K562 (cell line): ENCODE data around the gene DHRS11. TPM values are rescaled to one million over a fixed set of nuclear protein-coding genes. Genes with fewer than 3 reads are reported as not detected.

Source experiments
- ATAC-seq: fragments of 200-7000 bp; cut with Tn5 transposase; 3 replicates; pipeline ENCODE4 v1.9.1; 2020; ENCODE audit warnings: moderate library complexity
- BruUV-seq: library from RNA; stranded (reverse); fragments of 400-500 nt; replicated peaks from 2 replicates; lab custom pipeline; 2021; lab: Mats Ljungman, UMichigan
- CTCF ChIA-PET: fragments of 300-600 bp; formaldehyde crosslinking; extraction: SDS; loops from one replicate; lab custom pipeline; 2021; ENCODE audit warnings: low intra/inter-chr PET ratio; lab: Yijun Ruan, JAX
- POLR2A ChIA-PET: fragments of 300-600, 350-650 bp; sonication (Branson Sonifier 250); formaldehyde crosslinking; extraction: SDS; loops from one replicate; lab custom pipeline; 2021; ENCODE audit warnings: antibody characterized with exemption, inconsistent platforms; lab: Yijun Ruan, JAX
- DNase-seq, 4 experiments: peaks; one replicate each; pipeline versions ENCODE4 v3.0.0 to v3.0.0-alpha.2; 2011 to 2018; ENCODE audit warnings: low spot score in 3 of 4, mixed read lengths in 3 of 4; ENCODE audit errors: extremely low read depth in 1 of 4
- FAIRE-seq: peaks from 2 replicates; lab custom pipeline; 2011; peaks lifted over from hg19 to GRCh38; lab: Jason Lieb, UNC
- H2AFZ ChIP-seq: 2 replicates; pipeline ENCODE4 v1.6.0; 2011; ENCODE audit warnings: low read depth, low read length, control low read depth, inconsistent platforms
- H3K27ac ChIP-seq: fragments of 200-600 bp; 3 replicates; pipeline ENCODE4 v1.8.0; 2011; ENCODE audit warnings: low read depth, mild to moderate bottlenecking, control low read depth, inconsistent platforms, low read length, moderate library complexity, mixed read lengths; ENCODE audit errors: extremely low read depth
- H3K27me3 ChIP-seq, 2 experiments: fragments of 300-600 bp in 1 of 2; 2 replicates in 1 of 2; 3 replicates in 1 of 2; pipeline versions ENCODE4 v1.6.0 to v1.8.0; 2011; ENCODE audit warnings: inconsistent platforms in 2 of 2, low read length in 2 of 2, mild to moderate bottlenecking in 1 of 2, mixed read lengths in 1 of 2, moderate library complexity in 1 of 2; ENCODE audit not compliant: control insufficient read depth in 2 of 2, insufficient read depth in 2 of 2
- H3K36me3 ChIP-seq: fragments of 300-600 bp; 3 replicates; pipeline ENCODE4 v1.8.0; 2011; ENCODE audit warnings: mild to moderate bottlenecking, low read length, inconsistent platforms; ENCODE audit not compliant: control insufficient read depth, insufficient read depth
- H3K4me1 ChIP-seq, 2 experiments: fragments of 200-600 bp in 1 of 2; replicated peaks in 1 of 2; 2 replicates in 1 of 2; 3 replicates in 1 of 2; pipeline versions ENCODE4 v1.5.1 to v1.8.0; 2011; ENCODE audit warnings: inconsistent platforms in 2 of 2, low read length in 2 of 2, mild to moderate bottlenecking in 1 of 2, mixed read lengths in 1 of 2, moderate library complexity in 1 of 2; ENCODE audit not compliant: control insufficient read depth in 2 of 2, insufficient read depth in 2 of 2
- H3K4me2 ChIP-seq: 2 replicates; pipeline ENCODE4 v1.6.1; 2011; ENCODE audit warnings: low read length, control low read depth, inconsistent platforms, mixed read lengths; ENCODE audit not compliant: insufficient read depth
- H3K4me3 ChIP-seq: fragments of 200-600 bp; sonication (generic), shearing (Covaris generic); 2 replicates; pipeline ENCODE4 v1.5.1; 2016; ENCODE audit warnings: control low read depth, inconsistent platforms
- H3K79me2 ChIP-seq: fragments of 200-600 bp; 3 replicates; pipeline ENCODE4 v1.8.0; 2011; ENCODE audit warnings: low read length, inconsistent platforms; ENCODE audit not compliant: control insufficient read depth, insufficient read depth
- H3K9ac ChIP-seq, 2 experiments: 2 replicates each; pipeline versions ENCODE4 v1.6.0 to v1.6.1; 2011; ENCODE audit warnings: low read depth in 2 of 2, low read length in 2 of 2, control low read depth in 1 of 2, inconsistent platforms in 1 of 2, mild to moderate bottlenecking in 1 of 2, mixed read lengths in 1 of 2; ENCODE audit not compliant: insufficient read depth in 1 of 2
- H3K9me1 ChIP-seq: one replicate; pipeline ENCODE4 v1.6.0; 2011; ENCODE audit warnings: inconsistent platforms, mild to moderate bottlenecking, low read length, moderate library complexity; ENCODE audit not compliant: control insufficient read depth, insufficient read depth
- H3K9me3 ChIP-seq: replicated peaks from 2 replicates; pipeline ENCODE4 v1.5.1; 2011; ENCODE audit warnings: low read depth, low read length, inconsistent platforms; ENCODE audit not compliant: control insufficient read depth, insufficient read depth
- H4K20me1 ChIP-seq: replicated peaks from 2 replicates; pipeline ENCODE4 v1.6.1; 2011; ENCODE audit warnings: low read length, inconsistent platforms, mixed read lengths; ENCODE audit not compliant: control insufficient read depth, insufficient read depth
- DACH1 ChIP-seq: fragments of 450-650 bp; IDR thresholded peaks from 2 replicates; pipeline ENCODE4 v1.6.1; 2018; ENCODE audit not compliant: partially characterized antibody
- MYC ChIP-seq, 2 experiments: fragments of 250-450 bp in 1 of 2; sonication (Bioruptor Pico) in 1 of 2; IDR thresholded peaks; 2 replicates each; pipeline versions ENCODE4 v1.5.1 to v1.6.1; 2012 to 2021; ENCODE audit warnings: low read depth in 2 of 2, borderline replicate concordance in 1 of 2, improper control_type of control experiment in 1 of 2, low read length in 1 of 2, mild to moderate bottlenecking in 1 of 2, moderate library complexity in 1 of 2
- WGBS: fragments of 100-300 bp; shearing (Covaris generic); methylation state at CpG from one replicate; pipeline ENCODE4 v1.1.6; 2016; ENCODE audit warnings: low coverage, mixed read lengths; ENCODE audit not compliant: insufficient coverage; ENCODE audit errors: missing lambda C conversion rate; 5-methylcytosine and 5-hydroxymethylcytosine counted together
- in situ Hi-C: fragments of 300-500 bp; cut with MboI; formaldehyde crosslinking; loops from 4 replicates; pipeline ENCODE4 v1.15.0; 2018; ENCODE audit warnings: inconsistent platforms, mixed read lengths
- intact Hi-C: fragments of 100-400 bp; cut with micrococcal nuclease; formaldehyde crosslinking; loops from 2 replicates; pipeline ENCODE4 v1.14.2; 2022
- polyA plus RNA-seq, 8 experiments: library from polyadenylated mRNA; depleted of rRNA in 4 of 8; stranded (reverse) in 5 of 8; unstranded in 3 of 8; fragments of >200 nt; fragmentation: Nextera tagmentation in 2 of 8; fragmentation: Illumina TruSeq in 1 of 8; extraction: Ambion mirVana in 2 of 8; extraction: Trizol in 1 of 8; gene quantifications; 2 replicates each; pipeline versions ENCODE4 v1.2.1 to v1.2.3, GENCODE V29; 2011 to 2014; ENCODE audit warnings: inconsistent platforms in 1 of 8, missing spikeins in 1 of 8
- total RNA-seq, 7 experiments: library from RNA; depleted of rRNA in 6 of 7; stranded (reverse); fragments of >200 nt in 6 of 7; fragmentation: Illumina TruSeq in 2 of 7; extraction: Trizol in 2 of 7; gene quantifications; 2 replicates each; pipeline versions ENCODE4 v1.2.1 to v1.2.3, GENCODE V29; 2011 to 2021; ENCODE audit warnings: low replicate concordance in 1 of 7
- TF ChIP-seq, protein P1 (sequence below): fragments of 450-650 bp; IDR thresholded peaks from 2 replicates; pipeline ENCODE4 v1.6.1; 2016; ENCODE audit warnings: low read depth, mild to moderate bottlenecking, moderate library complexity
- TF ChIP-seq, protein P2 (sequence below), 2 experiments: fragments of 150-350 bp in 1 of 2; IDR thresholded peaks; 2 replicates each; pipeline ENCODE4 v1.6.1; 2012 to 2016; ENCODE audit warnings: low read depth in 2 of 2, low read length in 2 of 2, mild to moderate bottlenecking in 1 of 2, moderate library complexity in 1 of 2
- TF ChIP-seq, protein P3 (sequence below), 2 experiments: fragments of 450-650 bp; IDR thresholded peaks; 2 replicates each; pipeline ENCODE4 v1.6.1; 2016
- TF ChIP-seq, protein P4 (sequence below), 2 experiments: fragments of 450-650 bp; formaldehyde crosslinking in 1 of 2; IDR thresholded peaks; 2 replicates each; pipeline versions ENCODE4 v1.4.0 to v1.6.1; 2014 to 2020; ENCODE audit warnings: mild to moderate bottlenecking in 2 of 2, borderline replicate concordance in 1 of 2, low read depth in 1 of 2

The DHRS11 gene
- total and polyA plus RNA-seq, 9 of the 15 experiments (the other 6 are each of a cell fraction or from before 2014, with no cell fraction given), result 15.2 to 123 (median 59.8) TPM

DNA sequence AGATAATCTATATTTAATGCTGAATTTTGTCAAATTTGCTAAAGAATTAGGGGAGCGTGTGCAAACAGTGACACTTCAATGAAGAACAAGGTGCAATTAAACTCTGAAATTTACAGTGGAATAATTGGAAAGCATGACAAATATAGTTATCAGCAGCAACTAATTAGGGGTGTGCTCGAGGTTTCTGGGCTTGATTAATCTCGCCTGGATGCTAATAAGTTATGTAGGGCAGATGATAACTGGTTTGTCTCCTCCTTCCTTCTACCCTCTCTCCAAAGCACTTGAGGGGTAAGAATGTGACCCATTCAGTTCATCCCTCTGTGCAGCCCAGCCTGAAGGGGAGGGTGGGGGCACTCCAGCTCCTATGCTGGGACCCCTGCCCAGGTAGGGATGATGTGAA, 31.6 kb downstream of the DHRS11 start:
- H3K9me1 ChIP-seq, result no peaks in the 10 kb centered on the region
- H3K4me3 ChIP-seq, result no peak overlapping the region
- H2AFZ ChIP-seq, result no peak overlapping the region
- 15% methylated on average over 3 of the region's 3 CpGs for WGBS
- ATAC-seq (no peak), DNase-seq (no peak), FAIRE-seq (no peak)
- ChIA-PET CTCF (no interaction called here), POLR2A (no interaction called here)
- peaks cover 0 to 9% of the 10 kb centered on the region in 2 experiments; a peak in 2 of 5 replicates for H3K27me3 ChIP-seq
- H3K4me1 ChIP-seq, result peaks cover 0 to 4% of the 10 kb centered on the region in 2 experiments; a peak in 1 of 5 replicates
- H3K36me3 ChIP-seq, result no peaks in the 10 kb centered on the region
- H3K9ac ChIP-seq, result no peak overlapping the region
- H3K9me3 ChIP-seq, result no peaks in the 10 kb centered on the region
- intact Hi-C loops, result loop anchor here (10.0 kb wide), 1 partner anchor 592 kb away; no protein-coding TSS in a partner anchor
- in situ Hi-C loops, result loop anchor here (10.0 kb wide), 1 partner anchor 752 kb away; the partner anchor contains the start of gene C17orf78
- H3K27ac ChIP-seq, result no peak overlapping the region
- no peak overlapping the region for H3K4me2 ChIP-seq
- no peaks in the 10 kb centered on the region for H3K79me2 ChIP-seq
- 0 out of 2 replicates have a peak, but pooled peaks cover 6% of the 10 kb centered on the region for H4K20me1 ChIP-seq
- BruUV-seq, result no TSS peak
- TF ChIP-seq, protein P1, sequence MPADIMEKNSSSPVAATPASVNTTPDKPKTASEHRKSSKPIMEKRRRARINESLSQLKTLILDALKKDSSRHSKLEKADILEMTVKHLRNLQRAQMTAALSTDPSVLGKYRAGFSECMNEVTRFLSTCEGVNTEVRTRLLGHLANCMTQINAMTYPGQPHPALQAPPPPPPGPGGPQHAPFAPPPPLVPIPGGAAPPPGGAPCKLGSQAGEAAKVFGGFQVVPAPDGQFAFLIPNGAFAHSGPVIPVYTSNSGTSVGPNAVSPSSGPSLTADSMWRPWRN, result no peak
- TF ChIP-seq DACH1, result peak; percentile 12
- TF ChIP-seq, protein P2, sequence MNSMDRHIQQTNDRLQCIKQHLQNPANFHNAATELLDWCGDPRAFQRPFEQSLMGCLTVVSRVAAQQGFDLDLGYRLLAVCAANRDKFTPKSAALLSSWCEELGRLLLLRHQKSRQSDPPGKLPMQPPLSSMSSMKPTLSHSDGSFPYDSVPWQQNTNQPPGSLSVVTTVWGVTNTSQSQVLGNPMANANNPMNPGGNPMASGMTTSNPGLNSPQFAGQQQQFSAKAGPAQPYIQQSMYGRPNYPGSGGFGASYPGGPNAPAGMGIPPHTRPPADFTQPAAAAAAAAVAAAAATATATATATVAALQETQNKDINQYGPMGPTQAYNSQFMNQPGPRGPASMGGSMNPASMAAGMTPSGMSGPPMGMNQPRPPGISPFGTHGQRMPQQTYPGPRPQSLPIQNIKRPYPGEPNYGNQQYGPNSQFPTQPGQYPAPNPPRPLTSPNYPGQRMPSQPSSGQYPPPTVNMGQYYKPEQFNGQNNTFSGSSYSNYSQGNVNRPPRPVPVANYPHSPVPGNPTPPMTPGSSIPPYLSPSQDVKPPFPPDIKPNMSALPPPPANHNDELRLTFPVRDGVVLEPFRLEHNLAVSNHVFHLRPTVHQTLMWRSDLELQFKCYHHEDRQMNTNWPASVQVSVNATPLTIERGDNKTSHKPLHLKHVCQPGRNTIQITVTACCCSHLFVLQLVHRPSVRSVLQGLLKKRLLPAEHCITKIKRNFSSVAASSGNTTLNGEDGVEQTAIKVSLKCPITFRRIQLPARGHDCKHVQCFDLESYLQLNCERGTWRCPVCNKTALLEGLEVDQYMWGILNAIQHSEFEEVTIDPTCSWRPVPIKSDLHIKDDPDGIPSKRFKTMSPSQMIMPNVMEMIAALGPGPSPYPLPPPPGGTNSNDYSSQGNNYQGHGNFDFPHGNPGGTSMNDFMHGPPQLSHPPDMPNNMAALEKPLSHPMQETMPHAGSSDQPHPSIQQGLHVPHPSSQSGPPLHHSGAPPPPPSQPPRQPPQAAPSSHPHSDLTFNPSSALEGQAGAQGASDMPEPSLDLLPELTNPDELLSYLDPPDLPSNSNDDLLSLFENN (IDR thresholded peaks at IDR 0.05; ENCODE audit: low read depth in 2 of 2, low read length in 2 of 2), result peak in 1 of 2 experiments; percentile 77; a peak in 1 of 4 replicates
- TF ChIP-seq MYC (IDR thresholded peaks at IDR 0.05; ENCODE audit: low read depth, low read length), result no peak
- no peak for TF ChIP-seq MYC (CRISPR knock-in tag; IDR thresholded peaks at IDR 0.05; ENCODE audit: borderline replicate concordance, low read depth)
- TF ChIP-seq, protein P3, sequence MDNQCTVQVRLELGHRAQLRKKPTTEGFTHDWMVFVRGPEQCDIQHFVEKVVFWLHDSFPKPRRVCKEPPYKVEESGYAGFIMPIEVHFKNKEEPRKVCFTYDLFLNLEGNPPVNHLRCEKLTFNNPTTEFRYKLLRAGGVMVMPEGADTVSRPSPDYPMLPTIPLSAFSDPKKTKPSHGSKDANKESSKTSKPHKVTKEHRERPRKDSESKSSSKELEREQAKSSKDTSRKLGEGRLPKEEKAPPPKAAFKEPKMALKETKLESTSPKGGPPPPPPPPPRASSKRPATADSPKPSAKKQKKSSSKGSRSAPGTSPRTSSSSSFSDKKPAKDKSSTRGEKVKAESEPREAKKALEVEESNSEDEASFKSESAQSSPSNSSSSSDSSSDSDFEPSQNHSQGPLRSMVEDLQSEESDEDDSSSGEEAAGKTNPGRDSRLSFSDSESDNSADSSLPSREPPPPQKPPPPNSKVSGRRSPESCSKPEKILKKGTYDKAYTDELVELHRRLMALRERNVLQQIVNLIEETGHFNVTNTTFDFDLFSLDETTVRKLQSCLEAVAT (IDR thresholded peaks at IDR 0.05), result peak in 1 of 2 experiments; percentile 95; a peak in 2 of 4 replicates
- TF ChIP-seq, protein P4, sequence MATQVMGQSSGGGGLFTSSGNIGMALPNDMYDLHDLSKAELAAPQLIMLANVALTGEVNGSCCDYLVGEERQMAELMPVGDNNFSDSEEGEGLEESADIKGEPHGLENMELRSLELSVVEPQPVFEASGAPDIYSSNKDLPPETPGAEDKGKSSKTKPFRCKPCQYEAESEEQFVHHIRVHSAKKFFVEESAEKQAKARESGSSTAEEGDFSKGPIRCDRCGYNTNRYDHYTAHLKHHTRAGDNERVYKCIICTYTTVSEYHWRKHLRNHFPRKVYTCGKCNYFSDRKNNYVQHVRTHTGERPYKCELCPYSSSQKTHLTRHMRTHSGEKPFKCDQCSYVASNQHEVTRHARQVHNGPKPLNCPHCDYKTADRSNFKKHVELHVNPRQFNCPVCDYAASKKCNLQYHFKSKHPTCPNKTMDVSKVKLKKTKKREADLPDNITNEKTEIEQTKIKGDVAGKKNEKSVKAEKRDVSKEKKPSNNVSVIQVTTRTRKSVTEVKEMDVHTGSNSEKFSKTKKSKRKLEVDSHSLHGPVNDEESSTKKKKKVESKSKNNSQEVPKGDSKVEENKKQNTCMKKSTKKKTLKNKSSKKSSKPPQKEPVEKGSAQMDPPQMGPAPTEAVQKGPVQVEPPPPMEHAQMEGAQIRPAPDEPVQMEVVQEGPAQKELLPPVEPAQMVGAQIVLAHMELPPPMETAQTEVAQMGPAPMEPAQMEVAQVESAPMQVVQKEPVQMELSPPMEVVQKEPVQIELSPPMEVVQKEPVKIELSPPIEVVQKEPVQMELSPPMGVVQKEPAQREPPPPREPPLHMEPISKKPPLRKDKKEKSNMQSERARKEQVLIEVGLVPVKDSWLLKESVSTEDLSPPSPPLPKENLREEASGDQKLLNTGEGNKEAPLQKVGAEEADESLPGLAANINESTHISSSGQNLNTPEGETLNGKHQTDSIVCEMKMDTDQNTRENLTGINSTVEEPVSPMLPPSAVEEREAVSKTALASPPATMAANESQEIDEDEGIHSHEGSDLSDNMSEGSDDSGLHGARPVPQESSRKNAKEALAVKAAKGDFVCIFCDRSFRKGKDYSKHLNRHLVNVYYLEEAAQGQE (IDR thresholded peaks at IDR 0.05; ENCODE audit: borderline replicate concordance), result peak; percentile 22; the same call in 1 of the 2 replicates
- TF ChIP-seq, protein P4 (CRISPR knock-in tag; IDR thresholded peaks at IDR 0.05; ENCODE audit: low read depth), result no peak
